22Rv1 (cell line): ENCODE data around the gene SFXN5.

Experiments used
- ZFX ChIP-seq: fragments of 450-650 bp; IDR thresholded peaks from 2 replicates; pipeline ENCODE4 v1.6.1; 2017; ENCODE audit warnings: antibody characterized with exemption, borderline replicate concordance
- TF ChIP-seq, protein P1 (sequence below): fragments of 450-650 bp; IDR thresholded peaks from 2 replicates; pipeline ENCODE4 v1.5.1; 2017; ENCODE audit warnings: mild to moderate bottlenecking

DNA sequence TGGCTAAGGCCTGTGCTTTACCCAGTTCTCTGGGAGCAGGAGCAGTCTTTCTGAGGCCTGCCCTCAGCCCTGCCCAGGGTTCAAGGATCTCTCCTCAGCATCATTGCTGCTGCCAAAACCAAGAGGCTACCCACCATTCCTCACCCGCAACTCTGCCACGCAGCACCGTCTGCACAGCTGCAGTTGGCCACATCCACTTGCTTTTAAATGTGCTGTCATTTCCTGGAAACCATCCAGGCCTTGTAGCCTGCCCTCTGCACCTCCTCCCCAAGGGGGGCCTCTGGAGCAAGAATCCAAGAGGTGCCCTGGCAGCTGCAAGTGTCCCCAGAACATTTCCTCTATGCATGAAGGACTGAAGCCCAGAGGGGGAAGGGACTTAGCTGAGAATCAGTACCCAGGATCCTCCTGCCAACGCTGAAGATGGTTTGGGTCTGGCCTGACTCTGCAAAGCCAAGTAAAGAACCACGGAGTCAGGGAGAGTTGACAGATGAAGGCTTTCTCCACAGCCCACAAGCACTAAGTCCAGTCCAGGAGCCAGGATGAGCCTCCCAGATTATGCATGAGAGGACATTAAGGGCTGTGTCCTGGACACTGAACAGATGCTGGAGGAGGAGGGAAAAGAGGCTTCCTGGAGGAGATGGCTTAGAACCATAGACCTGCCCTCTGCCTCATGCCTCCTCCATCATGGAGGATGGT is 139.3 kb downstream of the SFXN5 start:
- TF ChIP-seq, protein P1, sequence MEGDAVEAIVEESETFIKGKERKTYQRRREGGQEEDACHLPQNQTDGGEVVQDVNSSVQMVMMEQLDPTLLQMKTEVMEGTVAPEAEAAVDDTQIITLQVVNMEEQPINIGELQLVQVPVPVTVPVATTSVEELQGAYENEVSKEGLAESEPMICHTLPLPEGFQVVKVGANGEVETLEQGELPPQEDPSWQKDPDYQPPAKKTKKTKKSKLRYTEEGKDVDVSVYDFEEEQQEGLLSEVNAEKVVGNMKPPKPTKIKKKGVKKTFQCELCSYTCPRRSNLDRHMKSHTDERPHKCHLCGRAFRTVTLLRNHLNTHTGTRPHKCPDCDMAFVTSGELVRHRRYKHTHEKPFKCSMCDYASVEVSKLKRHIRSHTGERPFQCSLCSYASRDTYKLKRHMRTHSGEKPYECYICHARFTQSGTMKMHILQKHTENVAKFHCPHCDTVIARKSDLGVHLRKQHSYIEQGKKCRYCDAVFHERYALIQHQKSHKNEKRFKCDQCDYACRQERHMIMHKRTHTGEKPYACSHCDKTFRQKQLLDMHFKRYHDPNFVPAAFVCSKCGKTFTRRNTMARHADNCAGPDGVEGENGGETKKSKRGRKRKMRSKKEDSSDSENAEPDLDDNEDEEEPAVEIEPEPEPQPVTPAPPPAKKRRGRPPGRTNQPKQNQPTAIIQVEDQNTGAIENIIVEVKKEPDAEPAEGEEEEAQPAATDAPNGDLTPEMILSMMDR = no peak
- no peak for TF ChIP-seq ZFX
